GM12874 (cell line): ENCODE results near the gene ARHGAP23.

ENCODE experiments used
- TF ChIP-seq, protein P1 (sequence below): IDR thresholded peaks from 2 replicates; pipeline ENCODE4 v1.5.1; 2011; ENCODE audit warnings: low read depth, mild to moderate bottlenecking, control low read depth, low read length, moderate library complexity; ENCODE audit not compliant: insufficient read depth

ARHGAP23 gene

DNA sequence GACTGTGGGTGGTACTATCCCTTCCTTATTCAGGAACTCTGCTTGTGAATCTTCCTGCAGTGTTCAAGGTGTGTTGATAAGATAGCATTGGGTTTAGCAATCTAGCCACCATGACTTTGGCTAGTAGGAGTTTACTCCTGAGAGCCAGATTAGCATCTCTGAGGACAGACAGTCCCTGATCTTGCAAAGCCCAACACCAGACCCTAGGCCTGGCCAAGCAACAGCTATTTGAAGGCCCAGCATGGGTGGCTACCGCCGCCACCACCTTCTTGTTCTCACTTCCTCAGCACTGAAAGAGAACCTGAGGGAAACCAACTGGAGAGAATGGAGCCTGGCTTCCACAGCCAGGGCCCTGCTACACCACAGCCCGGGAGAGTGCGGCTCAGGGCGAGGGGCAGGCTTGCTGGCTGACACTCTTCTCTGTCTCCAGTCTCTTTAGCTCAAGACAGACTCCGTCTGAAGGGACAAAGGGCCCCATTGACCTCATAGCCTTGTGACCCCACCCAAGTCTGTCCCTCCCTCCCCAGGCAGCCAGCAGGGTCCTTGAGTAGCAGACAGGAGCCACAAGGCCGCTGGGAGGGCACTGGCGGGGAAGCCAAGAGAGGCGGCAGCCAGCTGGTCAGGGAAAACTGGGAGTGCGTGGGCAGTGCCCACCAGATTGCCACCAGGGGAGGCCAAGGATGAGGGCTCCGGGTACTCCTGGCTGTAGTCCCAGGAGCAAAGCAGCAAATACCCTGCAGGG is 10.9 kb upstream of the ARHGAP23 start:
- TF ChIP-seq, protein P1, sequence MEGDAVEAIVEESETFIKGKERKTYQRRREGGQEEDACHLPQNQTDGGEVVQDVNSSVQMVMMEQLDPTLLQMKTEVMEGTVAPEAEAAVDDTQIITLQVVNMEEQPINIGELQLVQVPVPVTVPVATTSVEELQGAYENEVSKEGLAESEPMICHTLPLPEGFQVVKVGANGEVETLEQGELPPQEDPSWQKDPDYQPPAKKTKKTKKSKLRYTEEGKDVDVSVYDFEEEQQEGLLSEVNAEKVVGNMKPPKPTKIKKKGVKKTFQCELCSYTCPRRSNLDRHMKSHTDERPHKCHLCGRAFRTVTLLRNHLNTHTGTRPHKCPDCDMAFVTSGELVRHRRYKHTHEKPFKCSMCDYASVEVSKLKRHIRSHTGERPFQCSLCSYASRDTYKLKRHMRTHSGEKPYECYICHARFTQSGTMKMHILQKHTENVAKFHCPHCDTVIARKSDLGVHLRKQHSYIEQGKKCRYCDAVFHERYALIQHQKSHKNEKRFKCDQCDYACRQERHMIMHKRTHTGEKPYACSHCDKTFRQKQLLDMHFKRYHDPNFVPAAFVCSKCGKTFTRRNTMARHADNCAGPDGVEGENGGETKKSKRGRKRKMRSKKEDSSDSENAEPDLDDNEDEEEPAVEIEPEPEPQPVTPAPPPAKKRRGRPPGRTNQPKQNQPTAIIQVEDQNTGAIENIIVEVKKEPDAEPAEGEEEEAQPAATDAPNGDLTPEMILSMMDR: no peak

DNA sequence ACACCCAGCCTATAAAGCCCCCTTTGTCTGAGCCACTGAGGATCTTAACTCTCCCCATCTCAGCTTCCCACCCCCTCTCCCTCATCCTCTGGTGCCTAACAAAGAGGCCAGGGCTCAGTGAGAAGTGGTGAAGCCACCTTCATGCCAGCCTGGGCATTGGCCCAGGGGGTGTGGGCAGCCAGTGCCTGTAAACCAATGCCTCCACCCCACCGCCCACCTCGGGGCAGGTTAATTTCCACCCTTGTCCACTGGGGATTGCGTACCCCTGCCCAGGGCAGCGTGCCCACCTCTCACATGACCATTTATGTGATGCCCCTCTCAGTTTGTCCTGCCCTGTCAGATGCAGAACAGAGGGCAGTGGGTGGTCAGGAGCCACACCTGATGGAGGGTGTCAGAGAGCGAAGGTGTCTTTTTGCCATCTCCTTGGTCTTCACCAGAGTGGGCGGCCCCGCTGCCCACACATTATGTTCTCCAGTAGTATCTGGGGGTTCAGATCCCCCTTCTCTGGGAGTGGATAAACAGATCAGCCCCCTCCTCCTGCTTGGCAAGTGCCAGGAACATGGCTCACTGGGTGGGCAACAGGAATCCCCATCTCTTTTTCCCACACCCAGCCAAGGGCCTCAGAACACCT is 10.1 kb upstream of the ARHGAP23 start:
- TF ChIP-seq, protein P1: no peak

DNA sequence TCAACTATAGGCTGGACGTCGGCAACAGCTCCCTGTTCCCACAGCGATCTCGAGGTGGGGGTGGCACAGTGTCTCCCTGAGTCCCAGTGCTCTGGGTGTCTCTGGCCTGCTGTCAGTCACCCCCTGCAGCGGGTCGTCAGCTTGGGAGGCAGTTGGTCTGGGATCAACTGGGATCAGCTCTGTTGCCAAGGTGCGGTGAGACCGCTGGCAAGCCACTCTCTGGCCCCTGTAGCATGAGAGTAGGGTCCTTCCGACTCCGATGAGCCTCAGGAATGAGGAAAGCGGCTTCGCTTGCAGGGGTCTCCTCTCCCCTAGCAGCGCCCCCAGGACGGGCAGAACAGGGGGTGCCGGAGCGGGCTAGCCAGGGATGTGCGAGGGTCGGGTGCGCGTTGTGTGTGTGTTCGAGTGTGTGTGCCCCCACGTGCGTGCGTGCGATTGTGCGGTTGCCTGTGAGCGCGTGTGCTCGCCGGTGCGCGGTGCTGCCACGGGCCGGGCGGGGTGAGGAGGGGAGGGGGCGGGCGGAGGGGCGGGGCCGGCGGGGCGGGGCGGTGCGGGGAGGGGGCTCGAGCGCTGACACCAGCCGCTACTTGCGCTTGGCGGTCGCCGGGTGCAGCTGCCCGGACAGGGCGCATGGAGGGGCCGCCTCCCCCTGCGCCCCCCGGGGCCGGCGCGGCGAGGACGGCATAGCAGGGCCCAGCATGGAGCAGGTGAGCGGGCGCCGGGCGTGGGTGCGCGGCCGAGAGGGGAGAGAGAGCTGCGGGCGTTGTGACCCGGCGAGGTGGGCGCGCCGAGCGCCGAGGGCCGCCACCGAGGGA is 9.4 kb upstream of the ARHGAP23 start:
- TF ChIP-seq, protein P1: no peak

DNA sequence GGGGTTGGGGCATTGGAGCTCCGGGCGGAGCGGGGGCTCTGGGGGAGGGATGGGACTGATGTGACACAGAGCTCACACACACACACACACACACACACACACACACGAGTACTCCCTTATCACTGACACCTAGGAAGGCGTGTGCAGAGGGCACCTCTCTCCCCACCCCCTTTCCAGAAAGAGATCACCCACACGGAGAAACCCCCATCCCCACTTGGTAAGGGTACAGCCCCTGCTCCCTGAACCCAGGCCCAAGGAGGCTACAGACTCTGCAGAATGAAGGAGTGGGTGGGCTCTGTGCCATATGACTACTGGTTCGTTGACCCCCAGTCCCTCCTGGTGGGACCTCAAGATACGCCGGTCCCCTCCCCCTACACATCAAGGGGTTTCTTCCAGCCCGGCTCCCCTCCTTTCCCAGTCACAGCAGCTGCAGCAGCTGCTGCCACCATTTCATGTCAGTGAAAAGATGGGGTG is 8.7 kb upstream of the ARHGAP23 start:
- TF ChIP-seq, protein P1: no peak

DNA sequence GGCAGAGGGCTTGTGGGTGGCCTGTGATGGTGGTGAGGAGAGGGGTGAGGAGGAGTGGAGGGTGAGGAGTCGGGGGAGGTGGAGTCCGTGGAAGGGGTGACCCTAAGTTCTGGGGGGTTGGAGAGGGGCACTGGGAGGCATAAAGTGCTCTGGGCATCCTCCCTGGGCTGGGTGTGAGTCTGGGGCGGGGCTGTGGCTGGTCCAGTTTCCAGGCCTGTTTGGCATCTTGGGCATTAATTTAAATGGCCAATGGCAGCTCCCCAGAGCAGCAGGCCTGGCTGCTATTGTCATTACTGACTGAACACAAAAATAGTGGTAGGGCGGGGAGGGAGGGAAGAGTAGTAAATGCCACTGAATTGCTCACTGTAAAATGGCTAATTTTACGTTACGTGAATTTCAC is 7.7 kb upstream of the ARHGAP23 start:
- TF ChIP-seq, protein P1: no peak

DNA sequence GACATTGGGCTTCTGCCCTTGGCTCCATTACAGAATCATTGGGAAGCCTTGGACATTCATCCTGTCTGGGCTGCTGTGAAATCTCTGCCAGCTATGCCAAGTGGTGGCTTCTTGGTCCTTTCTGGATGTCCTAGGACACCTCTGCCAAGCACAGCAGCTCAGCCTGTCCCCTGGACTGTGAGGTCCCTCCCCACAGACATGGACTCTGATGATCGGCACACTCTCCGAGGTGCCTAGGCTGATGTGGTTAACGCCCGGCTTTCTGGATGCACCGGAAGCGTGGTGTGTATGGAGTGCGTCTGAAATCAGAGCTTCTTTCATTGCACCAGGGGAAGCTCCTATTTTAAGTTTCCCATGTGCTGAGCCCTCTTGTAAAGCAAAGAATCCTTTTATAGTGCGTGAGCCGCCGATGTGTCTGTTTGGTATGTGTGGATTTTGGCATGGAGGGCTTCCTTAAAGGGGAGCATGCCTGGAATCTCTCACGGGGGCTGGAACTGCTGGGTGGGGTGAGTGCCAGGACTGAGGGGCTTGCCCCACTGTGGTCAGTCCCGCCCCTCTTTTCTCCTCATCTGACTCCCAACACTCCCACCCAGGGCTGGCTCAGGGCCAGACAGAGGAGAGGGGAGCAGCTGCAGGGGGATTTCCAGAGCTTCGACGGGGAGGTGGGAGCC is 7.0 kb upstream of the ARHGAP23 start:
- TF ChIP-seq, protein P1: no peak
